Kidney (tissue), 14 donors: Measurements from ENCODE around the gene MYH13. TPM values are rescaled to one million over a fixed set of nuclear protein-coding genes. Genes with fewer than 3 reads are reported as not detected.

ENCODE experiments used
- DNase-seq, 5 donors: peaks; one replicate each; pipeline ENCODE4 v3.0.0-alpha.2; 2013 to 2020
- FAIRE-seq: peaks from 2 replicates; lab custom pipeline; 2012; peaks lifted over from hg19 to GRCh38; lab: Jason Lieb, UNC
- H3K27ac ChIP-seq, 2 donors: one replicate each; pipeline ENCODE4 v1.7.0; 2013; ENCODE audit warnings: low read depth in 2 of 2, low read length in 2 of 2, inconsistent platforms in 1 of 2
- H3K27me3 ChIP-seq: one replicate; pipeline ENCODE4 v1.7.1; 2013; ENCODE audit warnings: low read length, inconsistent platforms; ENCODE audit not compliant: control insufficient read depth, insufficient read depth
- H3K36me3 ChIP-seq, 3 donors: one replicate each; pipeline versions ENCODE4 v1.7.0 to v1.7.1; 2013; ENCODE audit warnings: low read length in 3 of 3, control low read depth in 1 of 3, inconsistent platforms in 1 of 3; ENCODE audit not compliant: insufficient read depth in 3 of 3, control insufficient read depth in 2 of 3
- H3K4me1 ChIP-seq, 3 donors: one replicate each; pipeline versions ENCODE4 v1.7.0 to v1.7.1; 2013; ENCODE audit warnings: low read length in 3 of 3, inconsistent platforms in 1 of 3, low read depth in 1 of 3; ENCODE audit not compliant: control insufficient read depth in 2 of 3, insufficient read depth in 2 of 3
- H3K4me3 ChIP-seq, 3 donors: one replicate each; pipeline versions ENCODE4 v1.7.0 to v1.8.1; 2013; ENCODE audit warnings: low read length in 3 of 3, control low read depth in 1 of 3, inconsistent platforms in 1 of 3
- H3K9ac ChIP-seq, 3 donors: one replicate each; pipeline versions ENCODE4 v1.7.0 to v1.7.1; 2013; ENCODE audit warnings: low read length in 3 of 3, control low read depth in 1 of 3, inconsistent platforms in 1 of 3
- H3K9me3 ChIP-seq, 3 donors: one replicate each; pipeline versions ENCODE4 v1.7.0 to v1.7.1; 2013; ENCODE audit warnings: low read length in 3 of 3, control low read depth in 1 of 3, inconsistent platforms in 1 of 3; ENCODE audit not compliant: control insufficient read depth in 2 of 3, insufficient read depth in 1 of 3
- intact Hi-C: fragments of 100-400 bp; cut with DNase I; formaldehyde crosslinking; loops from one replicate; pipeline ENCODE4 v1.11.1; 2022
- polyA plus RNA-seq: library from polyadenylated mRNA; stranded (reverse); fragments of 350-450 nt; fragmentation: Illumina TruSeq; extraction: RNeasy Lipid Tissue Mini Kit (QIAGEN cat#74804); gene quantifications from one replicate; pipeline ENCODE4 v1.2.3, GENCODE V29; 2014; ENCODE audit warnings: low read depth, low replicate concordance; ENCODE audit not compliant: insufficient read depth
- total RNA-seq: library from RNA; stranded (reverse); fragmentation: NEBNext Ultra II Directional; extraction: Animal tissue kit (Norgen Biotek cat#: 25700); gene quantifications from one replicate; pipeline ENCODE4 v1.2.1, GENCODE V29; 2021
- TF ChIP-seq, protein P1 (sequence below): IDR thresholded peaks from 3 replicates; pipeline ENCODE4 v1.5.1; 2012; ENCODE audit warnings: mild to moderate bottlenecking, moderate library complexity, borderline replicate concordance; ENCODE audit not compliant: insufficient read depth; ENCODE audit errors: extremely low read depth
- donor health status: control.
- donor health status: control.
- donor health status: control.
- donor health status: control.
- donor health status: control.
- donor health status: DM: yes; HTN: yes; CAD: no.
- donor health status: Normal renal cell carcinoma (clear cell type).

Gene MYH13
- total and polyA plus RNA-seq, 2 donors from 2014 or later = not detected

DNA sequence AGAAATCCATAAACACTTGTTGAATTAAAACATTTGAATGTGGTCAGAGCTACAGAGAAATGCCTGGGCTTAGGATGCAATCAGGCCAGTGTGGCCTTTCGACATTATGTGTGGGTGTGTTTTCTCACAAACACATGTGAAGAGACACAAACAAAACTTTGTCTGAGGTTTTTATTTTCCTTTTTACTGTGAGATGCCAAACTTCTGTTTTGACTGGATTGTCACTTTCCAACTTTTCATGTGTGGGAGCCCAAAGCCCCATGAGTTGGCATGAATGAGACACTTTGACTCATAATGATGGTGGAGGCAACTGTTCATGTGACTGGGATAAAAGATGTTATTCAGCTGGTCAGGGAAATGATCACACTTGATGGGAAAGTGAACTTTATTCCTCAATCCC, 102.5 kb downstream of the MYH13 start:
- FAIRE-seq = no peak
- TF ChIP-seq, protein P1, sequence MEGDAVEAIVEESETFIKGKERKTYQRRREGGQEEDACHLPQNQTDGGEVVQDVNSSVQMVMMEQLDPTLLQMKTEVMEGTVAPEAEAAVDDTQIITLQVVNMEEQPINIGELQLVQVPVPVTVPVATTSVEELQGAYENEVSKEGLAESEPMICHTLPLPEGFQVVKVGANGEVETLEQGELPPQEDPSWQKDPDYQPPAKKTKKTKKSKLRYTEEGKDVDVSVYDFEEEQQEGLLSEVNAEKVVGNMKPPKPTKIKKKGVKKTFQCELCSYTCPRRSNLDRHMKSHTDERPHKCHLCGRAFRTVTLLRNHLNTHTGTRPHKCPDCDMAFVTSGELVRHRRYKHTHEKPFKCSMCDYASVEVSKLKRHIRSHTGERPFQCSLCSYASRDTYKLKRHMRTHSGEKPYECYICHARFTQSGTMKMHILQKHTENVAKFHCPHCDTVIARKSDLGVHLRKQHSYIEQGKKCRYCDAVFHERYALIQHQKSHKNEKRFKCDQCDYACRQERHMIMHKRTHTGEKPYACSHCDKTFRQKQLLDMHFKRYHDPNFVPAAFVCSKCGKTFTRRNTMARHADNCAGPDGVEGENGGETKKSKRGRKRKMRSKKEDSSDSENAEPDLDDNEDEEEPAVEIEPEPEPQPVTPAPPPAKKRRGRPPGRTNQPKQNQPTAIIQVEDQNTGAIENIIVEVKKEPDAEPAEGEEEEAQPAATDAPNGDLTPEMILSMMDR = no peak
- Histone ChIP-seq H3K9me3 (no peaks in the 10 kb centered on the region), H3K27me3 (no peaks in the 10 kb centered on the region), H3K4me1 (no peaks in the 10 kb centered on the region), H3K4me3 (no peak overlapping the region), H3K36me3 (no peaks in the 10 kb centered on the region), H3K9ac (no peak overlapping the region), H3K27ac (no peak overlapping the region)
- intact Hi-C loops = no loop called here
- DNase-seq = no peak

DNA sequence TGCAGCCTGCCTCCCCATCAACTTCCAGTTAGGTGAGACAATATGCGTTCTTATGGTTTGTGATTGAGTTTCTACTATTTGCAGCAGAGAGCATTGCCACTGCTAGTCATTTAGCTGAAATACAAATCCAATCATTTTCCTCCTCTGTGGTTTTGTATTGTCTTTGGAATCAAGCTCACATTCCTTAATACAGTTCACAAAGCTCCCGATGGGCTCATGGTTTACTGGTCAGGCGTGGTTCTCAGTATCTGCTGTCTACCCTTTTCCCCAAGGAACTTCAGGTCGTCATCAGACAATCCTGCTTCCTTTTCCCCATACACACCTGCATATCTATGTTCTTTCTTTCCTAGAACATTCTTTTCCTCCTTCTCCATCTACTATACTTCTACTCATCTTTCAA, 104.8 kb downstream of the MYH13 start:
- Histone ChIP-seq H3K9me3 (no peaks in the 10 kb centered on the region), H3K4me3 (no peak overlapping the region), H3K4me1 (no peaks in the 10 kb centered on the region), H3K27me3 (no peaks in the 10 kb centered on the region), H3K27ac (no peak overlapping the region), H3K36me3 (no peaks in the 10 kb centered on the region), H3K9ac (no peak overlapping the region)
- FAIRE-seq (no peak), DNase-seq (no peak)
- TF ChIP-seq, protein P1 = no peak
- intact Hi-C loops = no loop called here

DNA sequence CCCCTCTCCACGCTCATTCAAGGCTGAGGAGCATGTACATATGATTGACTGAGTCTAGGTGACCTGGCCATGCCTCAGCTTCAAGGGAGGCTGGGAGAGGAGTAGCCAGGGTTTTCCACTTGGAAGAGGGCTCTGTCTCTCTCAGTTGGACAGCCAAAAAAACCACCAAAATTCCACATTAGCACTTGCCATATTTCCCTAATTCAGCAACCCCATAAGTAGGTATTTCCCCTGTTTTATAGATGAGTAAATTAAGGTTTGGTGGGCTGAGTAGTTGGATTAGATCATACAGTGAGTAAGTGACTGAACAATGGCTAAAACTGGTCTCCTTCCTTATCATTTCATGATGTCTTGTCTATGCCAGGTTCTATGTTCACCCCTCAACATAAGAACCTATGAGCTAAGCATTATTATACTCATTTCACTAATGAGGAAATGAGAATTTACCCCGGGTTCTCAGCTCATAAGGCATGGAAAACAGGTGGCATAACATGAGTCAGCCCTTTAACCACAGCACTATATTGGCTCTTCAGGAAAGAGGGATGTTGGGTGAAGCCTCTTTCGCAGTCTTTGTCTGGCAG, 106.4 kb downstream of the MYH13 start:
- Histone ChIP-seq H3K27me3 (no peaks in the 10 kb centered on the region), H3K36me3 (no peaks in the 10 kb centered on the region), H3K4me3 (no peak overlapping the region), H3K9me3 (no peaks in the 10 kb centered on the region), H3K9ac (no peak overlapping the region), H3K27ac (no peak overlapping the region), H3K4me1 (no peaks in the 10 kb centered on the region)
- TF ChIP-seq, protein P1 = no peak
- FAIRE-seq (no peak), DNase-seq (no peak)
- intact Hi-C loops = no loop called here
